ENCODE results near the gene CHRDL1. TPM values are rescaled to one million over a fixed set of nuclear protein-coding genes. Genes with fewer than 3 reads are reported as not detected.

The CHRDL1 gene
- polyA plus RNA-seq, 3 donors, result not detected

DNA sequence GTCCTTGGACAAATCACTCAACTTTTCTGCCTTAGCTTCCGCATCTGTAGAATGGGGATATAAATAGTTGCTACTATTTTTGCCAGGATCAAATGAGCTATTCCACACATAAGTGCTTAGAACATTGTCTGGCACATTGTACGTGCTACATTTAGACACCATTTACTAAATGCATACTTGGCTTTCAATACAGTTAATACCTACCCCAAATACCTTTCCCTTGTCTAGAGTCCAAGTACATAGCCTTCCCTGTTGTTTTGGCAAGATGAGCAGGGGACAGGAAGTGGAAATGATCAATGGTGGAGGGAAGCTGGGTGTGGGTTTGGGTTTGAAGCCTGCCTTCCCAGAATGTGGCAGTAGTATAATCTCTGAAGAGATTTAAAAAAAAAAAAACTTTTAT is 82.0 kb downstream of the CHRDL1 start:
- H3K27ac Mint-ChIP-seq, result no peak overlapping the region

GRCh38 chrX:110706446-110706845 is 89.2 kb downstream of the CHRDL1 start:
- H3K9me3 Mint-ChIP-seq, result peaks cover 0 to 4% (median 0%) of the 10 kb centered on the region in 7 donors

More for the DNA sequence above, 82.0 kb downstream of the CHRDL1 start:
- Histone ChIP-seq H3K36me3 (replicated peaks in 1 of 2; ENCODE audit: control insufficient read depth in 1 of 2, insufficient read depth in 2 of 2, low read length in 2 of 2) (no peaks in the 10 kb centered on the region), H3K9ac (ENCODE audit: insufficient read depth, low read length, poor library complexity, severe bottlenecking) (no peak overlapping the region), H3K4me3 (replicated peaks in 1 of 3; ENCODE audit: low read depth in 2 of 3, low read length in 3 of 3) (no peak overlapping the region), H3K4me1 (ENCODE audit: control insufficient read depth in 1 of 2, insufficient read depth in 2 of 2, low read length in 2 of 2) (no peaks in the 10 kb centered on the region), H3K27ac (ENCODE audit: low read depth in 1 of 2, low read length in 2 of 2) (no peak overlapping the region), H2AFZ (ENCODE audit: insufficient read depth, low read depth, low read length, poor library complexity, severe bottlenecking) (no peak overlapping the region), H3K27me3 (ENCODE audit: control insufficient read depth in 2 of 2, insufficient read depth in 2 of 2, low read length in 2 of 2) (no peaks in the 10 kb centered on the region), H3K4me2 (replicated peaks; ENCODE audit: extremely low read depth, low read length, poor library complexity, severe bottlenecking) (no peak overlapping the region), H4K20me1 (ENCODE audit: insufficient read depth, low read length) (no peaks in the 10 kb centered on the region), H3K79me2 (ENCODE audit: insufficient read depth, low read length) (no peaks in the 10 kb centered on the region), H3K9me3 (replicated peaks in 1 of 2; ENCODE audit: control insufficient read depth in 1 of 2, insufficient read depth in 1 of 2, low read length in 2 of 2) (no peaks in the 10 kb centered on the region)
- Mint-ChIP-seq H3K9me3 (no peaks in the 10 kb centered on the region), H3K4me3 (no peak overlapping the region), H3K4me1 (no peaks in the 10 kb centered on the region), H3K36me3 (no peaks in the 10 kb centered on the region), H3K27me3 (ENCODE audit: low read depth in 3 of 3) (peaks cover 0 to 5% (median 0%) of the 10 kb centered on the region in 3 donors)
- TF ChIP-seq CTCF (IDR thresholded peaks at IDR 0.05), result no peak
- no CpG with 5 or more reads among the region's 2 CpGs for WGBS (ENCODE audit: insufficient coverage)
- intact Hi-C loops (cut with micrococcal nuclease), result no loop called here
- no peak for DNase-seq

More at GRCh38 chrX:110706446-110706845, 89.2 kb downstream of the CHRDL1 start:
- Mint-ChIP-seq H3K4me3 (no peak overlapping the region), H3K4me1 (no peaks in the 10 kb centered on the region), H3K36me3 (no peaks in the 10 kb centered on the region), H3K27me3 (ENCODE audit: low read depth in 3 of 3) (peaks cover 0 to 3% (median 3%) of the 10 kb centered on the region in 3 donors), H3K27ac (no peak overlapping the region)
- Histone ChIP-seq H3K27me3 (ENCODE audit: control insufficient read depth in 2 of 2, insufficient read depth in 2 of 2, low read length in 2 of 2) (no peaks in the 10 kb centered on the region), H3K9me3 (replicated peaks in 1 of 2; ENCODE audit: control insufficient read depth in 1 of 2, insufficient read depth in 1 of 2, low read length in 2 of 2) (no peaks in the 10 kb centered on the region), H3K36me3 (replicated peaks in 1 of 2; ENCODE audit: control insufficient read depth in 1 of 2, insufficient read depth in 2 of 2, low read length in 2 of 2) (no peaks in the 10 kb centered on the region), H3K4me3 (replicated peaks in 1 of 3; ENCODE audit: low read depth in 2 of 3, low read length in 3 of 3) (no peak overlapping the region), H3K9ac (ENCODE audit: insufficient read depth, low read length, poor library complexity, severe bottlenecking) (no peak overlapping the region), H3K4me2 (replicated peaks; ENCODE audit: extremely low read depth, low read length, poor library complexity, severe bottlenecking) (no peak overlapping the region), H3K27ac (ENCODE audit: low read depth in 1 of 2, low read length in 2 of 2) (no peak overlapping the region), H3K4me1 (ENCODE audit: control insufficient read depth in 1 of 2, insufficient read depth in 2 of 2, low read length in 2 of 2) (no peaks in the 10 kb centered on the region), H3K79me2 (ENCODE audit: insufficient read depth, low read length) (no peaks in the 10 kb centered on the region), H2AFZ (ENCODE audit: insufficient read depth, low read depth, low read length, poor library complexity, severe bottlenecking) (no peak overlapping the region), H4K20me1 (ENCODE audit: insufficient read depth, low read length) (no peaks in the 10 kb centered on the region)
- WGBS (ENCODE audit: insufficient coverage), result no CpG with 5 or more reads among the region's 2 CpGs
- intact Hi-C loops (cut with micrococcal nuclease), result no loop called here
- no peak for TF ChIP-seq CTCF (IDR thresholded peaks at IDR 0.05)
- DNase-seq, result no peak
